ENCODE results near the gene LCN9.
"Not testable (repeated sequence)": the region's sequence is repeated elsewhere in the genome, so short reads cannot be mapped to it uniquely, and the experiment has no call there.

The LCN9 gene

DNA sequence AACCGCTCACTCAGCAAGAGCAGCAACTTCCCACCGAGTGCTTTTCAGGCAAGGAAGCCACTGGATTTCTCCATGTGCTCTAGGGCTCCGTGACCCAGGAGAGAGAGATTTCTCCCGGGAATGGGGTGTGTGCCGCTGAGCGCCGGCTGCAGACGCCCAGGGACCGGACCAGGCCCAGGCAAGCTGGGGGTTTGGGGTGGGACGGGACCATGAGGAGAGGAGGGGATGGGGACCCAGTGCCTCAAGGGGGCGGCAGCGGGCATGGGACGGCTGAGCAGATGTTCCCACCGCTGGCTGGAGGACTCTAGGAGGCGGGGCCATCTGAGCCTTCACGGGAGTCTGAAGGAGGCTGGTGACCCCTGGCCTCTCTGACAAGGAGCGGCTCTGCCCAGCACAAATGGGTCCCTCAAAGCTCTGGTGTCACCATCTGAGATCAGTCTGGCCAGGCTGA lies 8.5 kb downstream of the LCN9 start:
- no peak for DNase-seq (ENCODE audit: low read depth in 2 of 2)

DNA sequence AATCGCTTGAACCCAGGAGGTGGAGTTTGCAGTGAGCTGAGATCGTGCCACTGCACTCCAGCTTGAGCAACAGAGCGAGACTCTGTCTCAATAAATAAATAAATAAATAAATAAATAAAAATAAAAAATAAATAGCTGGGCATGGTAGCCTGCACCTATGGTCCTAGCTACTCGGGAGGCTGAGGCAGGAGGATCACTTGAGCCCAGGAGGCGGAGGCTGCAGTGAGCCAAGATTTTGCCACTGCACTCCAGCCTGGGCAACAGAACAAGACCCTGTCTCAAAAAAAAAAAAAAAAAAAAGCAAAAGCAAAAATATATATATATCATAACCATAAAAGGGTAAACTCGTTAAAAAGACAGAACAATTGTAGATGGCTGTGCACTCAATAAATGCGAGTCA lies 9.7 kb downstream of the LCN9 start:
- not testable (repeated sequence) for DNase-seq (ENCODE audit: low read depth in 2 of 2)

DNA sequence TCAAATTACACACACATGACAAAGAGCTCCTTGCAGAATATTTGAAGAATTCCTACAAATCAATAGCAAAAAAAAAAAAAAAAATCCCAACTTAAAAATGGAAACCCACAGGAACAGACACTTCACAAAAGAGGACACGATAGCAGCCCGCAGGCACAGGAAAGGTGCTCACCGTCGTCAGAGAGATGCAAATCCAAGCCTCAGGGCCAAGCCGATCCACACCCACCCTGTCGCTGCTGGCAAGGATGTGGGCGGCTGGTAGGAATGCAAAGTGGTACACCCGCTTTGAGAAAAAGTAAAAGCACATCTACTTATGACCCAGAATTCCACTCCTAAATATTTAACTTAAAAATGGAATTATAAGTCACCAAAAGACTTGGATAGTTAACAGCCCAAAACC lies 10.8 kb downstream of the LCN9 start:
- no peak for DNase-seq (ENCODE audit: low read depth in 2 of 2)

DNA sequence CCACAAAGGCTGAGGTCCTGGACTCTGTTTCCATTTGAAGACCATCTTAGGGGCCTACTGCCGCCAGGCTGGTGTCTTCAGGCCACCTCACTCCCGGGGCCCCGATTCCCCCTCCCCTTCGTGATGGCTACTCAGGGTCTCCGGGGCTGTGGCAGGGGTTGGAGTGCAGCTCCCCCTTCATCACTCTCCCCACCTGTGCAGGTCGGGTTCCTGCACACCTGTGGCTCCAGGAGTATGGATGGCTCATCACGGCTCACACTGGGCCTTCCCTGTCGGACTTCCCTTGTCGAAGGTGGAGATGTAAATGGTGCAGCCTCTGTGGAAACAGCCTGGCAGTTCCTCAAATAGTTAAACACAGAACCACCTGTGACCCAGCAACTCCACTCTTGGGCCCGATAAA lies 11.9 kb downstream of the LCN9 start:
- no peak for DNase-seq (ENCODE audit: low read depth in 2 of 2)

DNA sequence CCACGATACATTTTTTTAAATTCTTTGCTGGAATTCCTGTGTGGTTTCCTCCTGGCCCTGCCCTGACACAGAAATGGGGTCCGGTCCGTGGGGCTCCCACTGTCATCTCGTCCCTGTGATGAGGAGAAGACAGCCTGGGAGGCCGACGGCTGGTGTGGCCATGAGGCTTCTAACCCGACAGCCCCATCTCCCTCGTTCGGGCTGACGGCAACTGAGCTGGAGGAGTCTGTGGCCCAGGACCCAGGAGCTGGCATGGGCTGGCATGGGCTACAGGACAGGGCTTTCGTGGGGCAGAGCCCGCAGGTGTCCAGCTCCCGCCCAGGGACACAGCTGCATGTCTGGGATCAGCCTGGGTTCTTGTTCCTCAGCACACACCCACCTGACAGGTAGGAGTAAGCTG lies 13.8 kb downstream of the LCN9 start:
- DNase-seq (ENCODE audit: low read depth in 2 of 2): no peak

DNA sequence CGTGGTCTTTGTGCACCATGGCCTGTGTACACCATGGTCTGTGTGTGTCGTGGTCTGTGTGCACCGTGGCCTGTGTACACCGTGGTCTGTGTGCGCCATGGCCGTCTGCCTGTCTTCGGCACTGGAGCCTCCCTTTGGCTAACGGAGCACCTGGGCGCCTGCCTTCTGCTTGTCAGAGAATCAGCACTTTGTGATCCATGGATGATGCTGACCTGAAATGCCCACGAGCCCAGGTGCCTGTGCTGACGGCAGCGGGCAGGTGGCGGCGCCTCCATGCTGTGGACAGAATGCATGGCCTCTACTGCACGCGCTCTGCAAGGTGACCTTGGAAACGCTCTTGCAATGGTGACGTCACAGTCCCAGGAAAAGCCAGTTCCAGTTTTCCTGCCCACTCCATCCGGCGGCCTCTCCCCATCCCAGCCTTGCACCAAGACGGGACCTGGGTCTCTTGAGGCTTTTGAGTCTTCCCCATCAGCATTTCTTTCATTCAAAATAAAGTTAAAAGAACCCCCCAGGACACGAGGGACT lies 14.6 kb downstream of the LCN9 start:
- no peak for DNase-seq (ENCODE audit: low read depth in 2 of 2)

DNA sequence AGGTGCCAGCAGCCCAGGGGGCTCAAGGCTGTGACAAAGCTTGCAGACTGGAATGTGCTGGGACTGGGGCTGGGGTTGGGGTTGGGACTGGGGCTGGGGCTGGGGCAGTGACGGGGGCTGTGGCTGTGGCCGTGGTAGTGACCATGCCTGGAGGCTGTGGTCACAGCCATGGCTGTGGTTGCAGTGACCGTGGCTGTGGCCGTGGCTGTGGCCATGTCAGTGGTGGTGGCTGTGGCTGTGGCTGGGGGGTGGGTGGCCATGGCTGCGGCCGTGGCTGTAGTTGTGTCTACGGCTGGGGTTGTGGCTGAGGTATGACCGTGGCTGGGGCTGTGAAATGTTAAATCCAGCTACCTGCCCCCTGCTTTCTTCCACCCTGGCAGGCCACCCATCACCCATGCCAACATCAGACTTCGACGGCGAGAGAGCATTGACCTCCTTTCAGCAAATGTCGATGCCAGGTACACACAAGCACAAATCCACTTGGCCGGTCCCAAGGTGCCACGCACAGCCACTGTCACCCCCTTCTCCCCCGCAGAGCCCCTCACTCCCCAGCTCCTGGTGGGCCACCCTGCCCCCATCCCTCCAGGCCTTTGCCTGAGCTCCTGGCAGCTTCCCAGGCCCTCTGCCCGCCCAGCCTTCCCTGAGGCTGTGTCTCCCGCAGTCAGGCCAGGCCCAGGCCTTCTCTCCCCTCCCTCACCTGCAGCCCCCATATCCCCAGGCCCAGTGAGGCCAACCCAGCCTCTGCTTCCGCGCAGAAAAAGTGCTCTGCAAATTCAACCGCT lies 15.3 kb downstream of the LCN9 start:
- no peak for DNase-seq (ENCODE audit: low read depth in 2 of 2)

DNA sequence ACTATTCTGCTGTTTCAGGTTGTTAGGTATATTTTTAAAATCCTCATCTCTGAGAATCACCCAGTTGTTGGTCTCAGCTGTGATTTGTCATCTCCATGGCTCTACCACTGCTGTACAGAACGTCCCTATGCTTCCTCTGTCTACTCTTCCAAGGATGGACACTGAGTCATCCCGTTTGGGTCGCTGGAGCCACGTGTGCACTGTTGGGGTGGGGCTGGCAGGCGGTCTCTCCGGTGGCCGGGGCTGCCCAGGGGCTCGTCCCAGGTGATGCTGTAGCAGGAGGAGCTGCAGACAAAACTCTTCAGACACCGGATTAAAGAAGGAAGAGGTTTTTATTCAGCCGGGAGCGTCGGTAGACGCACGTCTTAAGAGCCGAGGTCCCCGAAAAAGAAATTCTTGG lies 16.9 kb downstream of the LCN9 start:
- DNase-seq (ENCODE audit: low read depth in 2 of 2): no peak

DNA sequence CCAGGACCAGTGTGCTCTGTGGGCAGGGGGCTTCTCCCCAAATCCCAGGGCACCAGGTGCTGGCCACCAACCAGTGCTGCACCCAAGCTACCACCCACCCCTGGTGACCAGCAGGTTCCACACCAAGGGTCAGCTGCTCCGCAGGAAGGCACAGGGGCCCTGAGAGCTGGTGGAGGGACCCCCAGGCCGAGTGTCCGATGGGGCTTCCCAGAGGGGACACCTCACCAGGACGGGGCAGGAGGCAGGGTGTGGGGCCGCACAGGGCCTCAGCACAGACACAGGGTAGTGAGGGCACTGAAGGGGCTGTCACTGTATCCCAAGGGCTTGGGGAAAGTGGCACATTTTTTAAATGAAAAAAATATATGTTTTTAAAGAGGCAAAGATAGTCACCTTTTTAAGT lies 18.1 kb downstream of the LCN9 start:
- DNase-seq (ENCODE audit: low read depth in 2 of 2): no peak

DNA sequence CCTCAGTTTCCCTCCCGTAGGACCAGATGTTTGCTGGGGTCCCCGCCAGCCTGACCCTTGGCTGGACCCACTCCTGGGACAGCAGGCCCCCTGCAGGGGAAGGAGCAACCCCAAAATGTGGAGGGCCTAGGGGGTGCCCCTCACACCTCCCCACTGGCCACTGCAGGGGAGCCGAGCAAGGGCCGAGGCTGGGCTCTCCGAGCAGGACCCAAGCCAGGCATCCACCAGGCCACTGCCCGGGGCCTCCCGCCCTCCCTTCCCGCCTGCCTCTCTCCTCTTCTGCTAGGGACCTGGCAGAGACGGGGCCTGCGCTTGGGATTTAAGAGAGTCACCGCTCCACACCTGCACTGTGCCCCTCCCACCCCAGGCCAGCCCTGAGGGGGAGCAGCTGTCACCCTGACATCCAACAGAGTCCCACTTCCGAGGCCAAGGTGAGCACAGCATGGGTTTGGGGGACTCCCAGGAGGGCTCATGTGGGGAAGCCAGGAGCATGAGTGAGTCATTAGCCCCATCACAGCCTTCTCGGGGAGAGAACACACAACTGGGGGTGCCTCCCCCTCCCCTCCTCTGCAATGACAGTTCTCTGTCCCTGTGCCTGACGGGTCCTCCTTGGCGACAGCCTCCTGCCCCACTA lies 20.4 kb downstream of the LCN9 start:
- no peak for DNase-seq (ENCODE audit: low read depth in 2 of 2)

DNA sequence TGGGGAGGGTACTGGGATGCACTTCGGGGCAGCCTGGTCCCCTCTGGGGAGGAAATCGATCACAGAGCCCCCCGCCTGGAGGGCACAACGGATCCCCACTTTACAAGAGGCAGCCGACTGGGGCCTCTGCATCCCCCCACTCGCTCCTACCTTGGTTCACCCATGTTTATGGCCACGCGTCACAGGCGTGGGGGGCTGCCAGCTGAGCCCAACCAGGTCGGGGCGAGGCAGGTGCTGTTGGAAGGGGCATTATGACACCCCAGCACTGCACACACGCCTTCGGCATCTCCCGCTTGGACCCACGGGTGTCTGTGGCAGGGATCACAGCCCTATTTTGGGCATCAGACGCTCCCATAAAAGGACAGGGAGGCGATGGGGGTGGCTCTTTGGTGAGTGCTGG lies 21.6 kb downstream of the LCN9 start:
- no peak for DNase-seq (ENCODE audit: low read depth in 2 of 2)

DNA sequence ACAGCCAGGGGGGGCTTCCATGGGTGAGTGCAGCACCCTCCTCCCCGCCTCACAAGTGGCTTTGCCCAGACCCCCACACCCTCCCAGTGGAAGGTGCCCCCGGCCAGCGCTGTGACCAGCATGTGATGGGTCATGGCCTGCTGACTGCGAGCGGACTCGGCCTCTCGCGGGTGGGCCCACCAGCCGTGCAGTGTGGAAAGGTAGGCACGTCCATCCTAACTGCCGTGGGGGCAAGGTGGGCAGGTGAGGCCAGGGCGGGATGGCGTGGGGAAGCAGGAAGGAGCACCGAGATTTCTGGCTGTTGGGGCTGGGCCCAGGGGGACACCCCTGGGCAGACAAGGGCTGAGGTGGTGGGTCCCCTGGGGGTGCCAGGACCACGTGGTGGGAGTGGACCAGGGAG lies 24.1 kb downstream of the LCN9 start:
- no peak for DNase-seq (ENCODE audit: low read depth in 2 of 2)

DNA sequence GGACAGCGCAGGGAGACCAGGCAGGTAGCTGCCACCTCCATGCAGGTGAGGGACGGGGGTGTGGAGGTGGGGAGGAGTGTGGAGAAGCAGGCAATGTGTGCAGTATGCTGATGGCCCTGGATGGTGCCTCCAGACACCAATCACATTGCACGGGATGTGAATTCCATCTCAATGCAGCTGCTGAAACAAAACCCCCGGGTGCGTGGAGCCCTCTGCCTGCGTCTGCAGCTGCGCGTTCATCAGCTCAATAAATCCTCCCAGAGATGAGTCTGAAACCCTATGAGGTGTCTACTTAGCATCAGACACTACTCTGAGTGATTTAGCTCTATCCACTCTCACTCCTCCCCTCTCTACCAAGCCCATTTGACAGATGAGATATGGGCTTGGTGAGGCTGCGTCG lies 25.9 kb downstream of the LCN9 start:
- no peak for DNase-seq (ENCODE audit: low read depth in 2 of 2)

DNA sequence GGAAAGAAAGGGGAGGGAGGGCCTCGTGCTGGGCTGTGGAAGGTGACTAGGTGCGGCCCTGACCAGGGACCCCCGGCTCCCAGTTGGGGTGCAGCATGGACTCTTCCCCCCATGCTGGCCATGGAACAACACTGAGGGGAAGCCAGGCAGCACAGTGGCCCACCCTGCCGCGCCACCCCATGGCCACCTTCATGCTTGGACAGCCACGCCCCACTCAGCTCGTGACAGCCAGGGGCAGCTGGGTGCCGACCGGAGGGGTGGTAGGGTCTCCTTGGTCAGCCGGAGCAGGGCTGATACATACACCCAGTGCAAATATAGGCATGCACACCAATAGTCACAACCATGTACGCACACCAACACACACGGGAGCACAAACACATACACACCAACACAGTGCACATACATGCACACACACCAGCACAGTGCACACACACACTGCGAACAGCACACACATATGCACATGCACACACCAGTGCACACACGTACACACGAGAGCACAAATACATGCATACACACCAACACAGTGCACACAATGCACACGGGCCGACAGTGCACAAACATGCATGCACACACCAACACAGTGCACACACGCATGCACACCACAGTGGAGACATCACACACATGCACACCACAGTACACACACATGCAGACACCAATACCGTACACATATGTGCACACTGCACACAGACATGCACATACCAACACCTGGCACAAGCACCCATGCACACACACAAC lies 27.9 kb downstream of the LCN9 start:
- no peak for DNase-seq (ENCODE audit: low read depth in 2 of 2)

DNA sequence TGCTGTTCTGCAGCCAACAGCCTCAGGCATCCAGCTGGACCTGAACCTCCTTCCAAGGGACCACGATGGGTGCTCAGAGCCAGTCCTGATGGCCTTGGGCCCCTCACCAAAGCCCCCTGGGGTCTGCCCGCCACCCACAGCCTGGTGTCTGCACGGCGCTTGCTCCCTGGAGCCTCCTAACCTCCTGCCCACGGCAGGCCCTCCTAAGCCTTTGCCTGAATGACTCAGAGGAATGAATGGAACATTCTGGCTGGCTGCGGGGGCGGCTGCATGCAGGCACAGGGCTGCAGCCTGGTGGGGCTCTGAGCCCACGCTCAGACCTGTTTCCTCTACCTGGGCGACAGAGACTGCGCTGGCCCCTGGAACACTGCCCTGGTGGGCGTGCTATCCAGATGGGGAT lies 29.3 kb downstream of the LCN9 start:
- no peak for DNase-seq (ENCODE audit: low read depth in 2 of 2)

DNA sequence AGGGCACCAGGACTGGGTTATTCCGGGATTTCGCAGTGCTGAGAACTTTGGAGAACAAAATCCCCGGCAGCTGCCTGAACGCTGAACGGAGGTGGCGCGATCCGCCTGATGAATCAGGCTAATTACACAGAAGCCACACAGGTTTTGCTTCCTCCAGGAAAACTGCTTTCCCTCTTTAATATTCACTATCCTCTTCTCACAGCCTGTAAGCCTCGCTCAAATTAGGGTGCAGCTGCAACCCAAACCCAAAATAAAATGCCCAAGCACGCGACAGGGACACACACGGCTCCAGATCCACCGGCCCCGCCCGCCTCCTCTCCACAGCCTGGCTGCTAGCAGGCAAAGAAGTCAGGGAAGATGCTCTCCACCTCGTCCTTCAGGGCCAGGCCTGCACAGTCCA lies 30.2 kb downstream of the LCN9 start:
- DNase-seq (ENCODE audit: low read depth in 2 of 2): no peak

DNA sequence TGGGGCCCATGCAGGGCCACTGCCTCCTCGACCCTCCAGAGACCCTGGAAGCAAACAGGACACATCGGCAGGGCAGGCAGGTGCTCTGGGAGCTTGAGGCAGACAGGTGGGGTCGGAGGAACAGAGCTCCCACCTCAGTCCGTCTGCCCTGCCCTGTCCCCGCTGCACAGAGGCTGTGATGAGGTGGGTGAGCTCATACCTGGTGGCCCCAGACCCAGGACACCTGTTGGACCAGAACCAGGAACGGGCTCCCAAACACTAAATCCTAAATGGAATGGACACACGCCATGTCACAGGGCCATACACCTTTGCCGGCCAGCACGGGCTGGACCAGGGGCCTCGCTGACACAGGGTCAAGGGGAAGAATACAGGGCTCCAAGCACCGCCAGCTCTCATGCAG lies 30.7 kb downstream of the LCN9 start:
- no peak for DNase-seq (ENCODE audit: low read depth in 2 of 2)

DNA sequence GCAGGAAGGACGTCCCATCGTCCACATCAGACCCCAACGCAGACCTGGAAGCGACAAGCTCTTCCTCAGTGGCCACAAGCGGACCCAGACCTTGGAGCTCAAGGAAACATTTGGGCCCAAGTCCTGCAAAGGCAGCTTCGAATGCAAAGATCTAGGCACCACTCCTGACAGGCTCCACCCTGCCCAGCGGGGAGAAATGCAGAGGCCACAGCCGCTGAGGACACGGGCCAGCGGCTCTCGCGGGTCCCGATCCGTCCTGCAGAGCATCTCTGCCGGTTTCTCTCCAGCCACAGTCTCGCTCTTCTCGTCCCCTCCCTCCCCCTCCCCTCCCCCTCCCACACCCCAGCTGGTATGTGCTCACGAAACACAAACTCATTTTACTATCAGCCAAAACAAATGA lies 31.3 kb downstream of the LCN9 start:
- DNase-seq (ENCODE audit: low read depth in 2 of 2): no peak

DNA sequence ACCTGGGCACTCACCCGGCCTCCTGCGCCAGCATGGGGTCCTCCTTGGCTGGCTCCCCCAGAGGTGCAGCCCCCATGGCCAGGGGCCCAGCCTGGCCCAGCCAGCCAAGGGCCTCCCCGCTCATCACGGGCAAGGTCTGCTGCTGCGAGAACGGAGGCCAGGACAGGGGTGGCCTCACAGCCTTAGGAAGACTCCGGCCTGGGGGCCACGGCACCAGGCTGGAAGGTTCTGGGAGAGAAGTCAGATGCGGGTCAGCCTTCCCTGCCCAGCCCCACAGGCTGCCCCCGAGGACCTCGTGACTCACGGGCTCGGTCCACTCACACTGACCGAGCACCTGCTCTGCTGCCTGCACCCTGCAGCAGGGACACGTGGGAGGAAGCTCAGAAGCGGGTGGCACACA lies 31.9 kb downstream of the LCN9 start:
- no peak for DNase-seq (ENCODE audit: low read depth in 2 of 2)

DNA sequence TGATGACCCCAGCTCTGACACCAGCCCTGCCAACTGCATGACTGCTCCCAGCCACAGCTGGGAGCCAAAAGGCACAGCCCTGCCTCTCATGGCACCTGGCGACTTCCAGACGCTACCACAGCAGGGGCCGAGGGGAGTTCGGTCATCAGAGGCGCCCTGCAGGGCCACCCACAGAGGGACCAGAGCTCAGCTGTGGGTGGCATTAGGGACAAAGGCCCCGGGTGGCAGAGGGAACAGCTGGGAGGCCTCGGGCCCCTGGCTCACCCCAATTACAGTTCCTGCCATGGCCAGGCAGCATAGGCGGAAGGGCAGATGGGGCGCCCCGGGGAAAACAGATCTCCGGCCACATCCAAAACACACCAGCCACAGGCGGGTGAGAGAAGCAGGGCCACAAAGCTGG lies 32.5 kb downstream of the LCN9 start:
- no peak for DNase-seq (ENCODE audit: low read depth in 2 of 2)

DNA sequence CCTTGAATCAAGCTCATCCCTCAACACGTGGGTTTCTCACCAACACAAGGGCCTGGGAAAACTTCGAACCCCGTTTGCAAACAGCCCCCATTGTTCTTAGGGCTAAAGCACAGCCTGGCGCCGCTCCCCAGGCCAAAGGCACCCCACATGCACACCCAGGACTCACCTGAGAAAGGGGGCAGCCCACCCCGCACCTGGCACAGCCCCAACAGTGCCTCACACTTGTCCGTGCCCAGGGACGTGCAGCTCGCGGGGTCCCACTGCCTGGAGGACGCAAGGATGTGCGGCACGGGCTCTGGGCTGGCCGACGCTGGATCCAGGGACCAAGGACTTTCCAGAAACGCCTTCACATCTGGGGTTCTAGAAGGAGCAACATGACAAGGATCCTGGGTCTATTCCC lies 33.3 kb downstream of the LCN9 start:
- no peak for DNase-seq (ENCODE audit: low read depth in 2 of 2)

DNA sequence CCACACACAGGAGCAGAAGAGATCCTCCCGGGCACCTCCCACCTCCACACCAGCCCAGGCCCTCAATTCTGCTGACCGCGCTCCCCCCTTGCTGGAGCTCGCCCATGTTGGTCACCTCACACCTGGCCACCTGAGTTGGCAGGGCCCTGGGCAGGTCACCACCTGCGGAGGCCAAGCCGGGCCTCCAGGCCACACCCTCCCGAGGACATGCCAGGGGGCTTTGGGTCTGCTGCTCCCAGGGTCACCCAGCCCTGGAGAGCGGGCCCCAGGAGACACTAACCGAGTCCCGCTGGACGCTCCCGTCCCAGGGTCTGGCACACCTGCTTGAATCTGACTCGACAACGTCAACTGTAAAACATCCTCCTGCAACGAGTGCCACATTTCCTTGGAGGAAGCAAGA lies 34.1 kb downstream of the LCN9 start:
- no peak for DNase-seq (ENCODE audit: low read depth in 2 of 2)

DNA sequence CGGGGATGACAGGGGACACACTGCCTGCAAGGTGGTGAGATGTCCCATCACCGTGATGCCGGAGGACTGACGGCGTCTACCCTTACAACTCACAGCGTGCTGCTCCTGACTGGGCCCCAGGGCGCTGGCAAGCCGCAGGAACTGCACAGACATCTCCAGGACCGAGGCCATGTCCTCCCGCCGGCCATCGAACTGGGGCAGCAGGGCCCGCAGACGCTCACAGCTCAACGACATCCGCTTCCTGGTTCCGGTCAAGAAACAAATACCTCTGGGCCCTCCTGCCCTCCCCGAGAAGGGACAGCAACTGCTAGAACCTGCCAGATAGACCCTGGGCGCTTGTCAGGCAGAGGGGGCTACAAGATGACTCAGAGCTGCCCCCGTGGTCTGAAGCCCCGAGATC lies 35.1 kb downstream of the LCN9 start:
- DNase-seq (ENCODE audit: low read depth in 2 of 2): no peak
